WTC11 (cell line): ENCODE results near the gene CCDC3. TPM values are rescaled to one million over a fixed set of nuclear protein-coding genes. Genes with fewer than 3 reads are reported as not detected.

Source experiments
- ATAC-seq: fragments of 200-7000 bp; cut with Tn5 transposase; 2 replicates; pipeline ENCODE4 v1.10.0; 2021; ENCODE audit warnings: mild to moderate bottlenecking, moderate library complexity
- CTCF ChIA-PET: fragments of 300-600 bp; sonication (Branson Sonifier 250); formaldehyde crosslinking; loops from one replicate; lab custom pipeline; 2021; ENCODE audit warnings: antibody characterized with exemption; lab: Charles Lee
- POLR2A ChIA-PET: fragments of 350-600 bp; sonication (Branson Sonifier 250); formaldehyde crosslinking; loops from one replicate; lab custom pipeline; 2021; ENCODE audit warnings: antibody characterized with exemption; lab: Charles Lee
- DNase-seq: peaks from one replicate; pipeline ENCODE4 v3.0.0; 2021; ENCODE audit warnings: low spot score
- H3K27ac Mint-ChIP-seq: 2 replicates; pipeline ENCODE4 v1.8.0; 2021; ENCODE audit warnings: mixed read lengths
- H3K27me3 Mint-ChIP-seq: 2 replicates; pipeline ENCODE4 v1.8.0; 2021; ENCODE audit warnings: low read depth, mild to moderate bottlenecking, moderate library complexity, mixed read lengths
- H3K36me3 Mint-ChIP-seq: 2 replicates; pipeline ENCODE4 v1.8.0; 2021; ENCODE audit warnings: mixed read lengths
- H3K4me1 Mint-ChIP-seq: 2 replicates; pipeline ENCODE4 v1.8.0; 2022; ENCODE audit warnings: mixed read lengths
- H3K4me3 Mint-ChIP-seq: 2 replicates; pipeline ENCODE4 v1.8.0; 2021; ENCODE audit warnings: mild to moderate bottlenecking, moderate library complexity, mixed read lengths
- H3K9me3 Mint-ChIP-seq: 2 replicates; pipeline ENCODE4 v1.8.0; 2021; ENCODE audit warnings: mixed read lengths
- CBFB ChIP-seq: sonication (generic); formaldehyde crosslinking; IDR thresholded peaks from 2 replicates; pipeline ENCODE4 v1.8.1; 2022; ENCODE audit warnings: mild to moderate bottlenecking, low read depth, missing genetic modification reagents
- CREB1 ChIP-seq: sonication (generic); formaldehyde crosslinking; IDR thresholded peaks from 2 replicates; pipeline ENCODE4 v1.8.0; 2023; ENCODE audit warnings: mild to moderate bottlenecking, missing genetic modification reagents
- EMX1 ChIP-seq: fragments of 250-450 bp; sonication (Bioruptor Pico); IDR thresholded peaks from 2 replicates; pipeline ENCODE4 v1.8.0; 2021; ENCODE audit warnings: mild to moderate bottlenecking
- FOXK1 ChIP-seq: sonication (generic); formaldehyde crosslinking; IDR thresholded peaks from 2 replicates; pipeline ENCODE4 v1.8.0; 2022; ENCODE audit warnings: mild to moderate bottlenecking, moderate library complexity, missing genetic modification reagents
- FOXP1 ChIP-seq: sonication (generic); formaldehyde crosslinking; IDR thresholded peaks from 2 replicates; pipeline ENCODE4 v1.8.0; 2022; ENCODE audit warnings: missing genetic modification reagents, mild to moderate bottlenecking, moderate library complexity, borderline replicate concordance
- GABPB1 ChIP-seq: sonication (generic); formaldehyde crosslinking; IDR thresholded peaks from 2 replicates; pipeline ENCODE4 v1.8.1; 2023; ENCODE audit warnings: mild to moderate bottlenecking, missing genetic modification reagents
- JAZF1 ChIP-seq: fragments of 250-450 bp; sonication (Bioruptor Pico); IDR thresholded peaks from 2 replicates; pipeline ENCODE4 v1.9.0; 2021; ENCODE audit warnings: moderate library complexity, mild to moderate bottlenecking, inconsistent platforms
- NR3C1 ChIP-seq: sonication (generic); formaldehyde crosslinking; conservative IDR thresholded peaks from 2 replicates; pipeline ENCODE4 v1.8.1; 2023; ENCODE audit warnings: low read depth, mild to moderate bottlenecking, missing genetic modification reagents
- OVOL2 ChIP-seq: fragments of 250-450 bp; sonication (Bioruptor Pico); IDR thresholded peaks from 2 replicates; pipeline ENCODE4 v1.9.0; 2021; ENCODE audit warnings: mild to moderate bottlenecking, borderline replicate concordance
- PRRX2 ChIP-seq: fragments of 250-450 bp; sonication (Bioruptor Pico); IDR thresholded peaks from 2 replicates; pipeline ENCODE4 v1.8.0; 2021; ENCODE audit warnings: mild to moderate bottlenecking
- RORB ChIP-seq: fragments of 250-450 bp; sonication (Bioruptor Pico); IDR thresholded peaks from 2 replicates; pipeline ENCODE4 v1.9.0; 2021; ENCODE audit warnings: mild to moderate bottlenecking
- SMAD3 ChIP-seq: sonication (generic); formaldehyde crosslinking; IDR thresholded peaks from 2 replicates; pipeline ENCODE4 v1.8.0; 2022; ENCODE audit warnings: missing genetic modification reagents, mild to moderate bottlenecking, borderline replicate concordance
- SMAD4 ChIP-seq: sonication (generic); formaldehyde crosslinking; IDR thresholded peaks from 2 replicates; pipeline ENCODE4 v1.8.0; 2022; ENCODE audit warnings: mild to moderate bottlenecking, missing genetic modification reagents
- TCF7 ChIP-seq: sonication (generic); formaldehyde crosslinking; IDR thresholded peaks from 2 replicates; pipeline ENCODE4 v1.8.0; 2022; ENCODE audit warnings: mild to moderate bottlenecking, low read depth, missing genetic modification reagents, moderate library complexity
- TEAD1 ChIP-seq: sonication (generic); formaldehyde crosslinking; IDR thresholded peaks from 2 replicates; pipeline ENCODE4 v1.8.0; 2022; ENCODE audit warnings: mild to moderate bottlenecking, missing genetic modification reagents
- ZNF138 ChIP-seq: sonication (generic); formaldehyde crosslinking; conservative IDR thresholded peaks from 2 replicates; pipeline ENCODE4 v1.8.1; 2022; ENCODE audit warnings: mild to moderate bottlenecking, moderate library complexity, missing genetic modification reagents
- total RNA-seq: library from RNA; stranded (reverse); gene quantifications from 3 replicates; pipeline ENCODE4 v1.2.3, GENCODE V29; 2021
- TF ChIP-seq, protein P1 (sequence below): sonication (generic); formaldehyde crosslinking; IDR thresholded peaks from 2 replicates; pipeline ENCODE4 v1.8.1; 2023; ENCODE audit warnings: mild to moderate bottlenecking, moderate library complexity, missing genetic modification reagents
- TF ChIP-seq, protein P2 (sequence below): sonication (generic); formaldehyde crosslinking; IDR thresholded peaks from 2 replicates; pipeline ENCODE4 v1.8.1; 2022; ENCODE audit warnings: missing genetic modification reagents, borderline replicate concordance
- TF ChIP-seq, protein P3 (sequence below): sonication (generic); formaldehyde crosslinking; IDR thresholded peaks from 2 replicates; pipeline ENCODE4 v1.8.0; 2022; ENCODE audit warnings: mild to moderate bottlenecking, missing genetic modification reagents
- TF ChIP-seq, protein P4 (sequence below): sonication (generic); formaldehyde crosslinking; IDR thresholded peaks from 2 replicates; pipeline ENCODE4 v1.8.0; 2022; ENCODE audit warnings: missing genetic modification reagents
- TF ChIP-seq, protein P5 (sequence below): fragments of 250-450 bp; sonication (Bioruptor Pico); IDR thresholded peaks from 2 replicates; pipeline ENCODE4 v1.9.0; 2021; ENCODE audit warnings: moderate library complexity, mild to moderate bottlenecking, inconsistent platforms, borderline replicate concordance

The CCDC3 gene
- total RNA-seq, 1 experiment from 2014 or later: 3.5 TPM

DNA sequence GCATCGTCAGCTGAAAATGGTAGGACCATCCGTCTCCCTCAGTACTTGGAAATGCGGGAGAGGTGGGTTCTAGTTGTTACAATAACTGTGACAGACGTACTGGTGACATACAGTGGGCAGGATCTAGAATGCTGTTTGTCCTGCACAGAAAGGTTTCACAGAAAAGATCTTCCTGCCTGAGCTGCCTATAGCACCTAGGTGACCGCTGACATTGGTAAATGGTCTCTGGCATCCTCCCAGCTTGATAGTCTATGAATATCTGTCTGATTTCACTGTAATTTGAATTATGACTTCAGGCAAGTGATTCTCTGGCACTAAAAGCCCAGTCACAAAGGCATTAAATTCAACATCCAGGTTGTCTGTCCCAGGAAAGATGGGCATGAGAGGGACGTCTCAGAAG is 38.2 kb upstream of the CCDC3 start:
- peaks cover 5% of the 10 kb centered on the region for H3K4me1 Mint-ChIP-seq
- no peak for TF ChIP-seq JAZF1 (CRISPR knock-in tag)
- no peak for TF ChIP-seq CBFB (CRISPR knock-in tag)
- TF ChIP-seq, protein P1, sequence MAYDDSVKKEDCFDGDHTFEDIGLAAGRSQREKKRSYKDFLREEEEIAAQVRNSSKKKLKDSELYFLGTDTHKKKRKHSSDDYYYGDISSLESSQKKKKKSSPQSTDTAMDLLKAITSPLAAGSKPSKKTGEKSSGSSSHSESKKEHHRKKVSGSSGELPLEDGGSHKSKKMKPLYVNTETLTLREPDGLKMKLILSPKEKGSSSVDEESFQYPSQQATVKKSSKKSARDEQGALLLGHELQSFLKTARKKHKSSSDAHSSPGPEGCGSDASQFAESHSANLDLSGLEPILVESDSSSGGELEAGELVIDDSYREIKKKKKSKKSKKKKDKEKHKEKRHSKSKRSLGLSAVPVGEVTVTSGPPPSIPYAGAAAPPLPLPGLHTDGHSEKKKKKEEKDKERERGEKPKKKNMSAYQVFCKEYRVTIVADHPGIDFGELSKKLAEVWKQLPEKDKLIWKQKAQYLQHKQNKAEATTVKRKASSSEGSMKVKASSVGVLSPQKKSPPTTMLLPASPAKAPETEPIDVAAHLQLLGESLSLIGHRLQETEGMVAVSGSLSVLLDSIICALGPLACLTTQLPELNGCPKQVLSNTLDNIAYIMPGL (CRISPR knock-in tag): no peak
- TF ChIP-seq, protein P2, sequence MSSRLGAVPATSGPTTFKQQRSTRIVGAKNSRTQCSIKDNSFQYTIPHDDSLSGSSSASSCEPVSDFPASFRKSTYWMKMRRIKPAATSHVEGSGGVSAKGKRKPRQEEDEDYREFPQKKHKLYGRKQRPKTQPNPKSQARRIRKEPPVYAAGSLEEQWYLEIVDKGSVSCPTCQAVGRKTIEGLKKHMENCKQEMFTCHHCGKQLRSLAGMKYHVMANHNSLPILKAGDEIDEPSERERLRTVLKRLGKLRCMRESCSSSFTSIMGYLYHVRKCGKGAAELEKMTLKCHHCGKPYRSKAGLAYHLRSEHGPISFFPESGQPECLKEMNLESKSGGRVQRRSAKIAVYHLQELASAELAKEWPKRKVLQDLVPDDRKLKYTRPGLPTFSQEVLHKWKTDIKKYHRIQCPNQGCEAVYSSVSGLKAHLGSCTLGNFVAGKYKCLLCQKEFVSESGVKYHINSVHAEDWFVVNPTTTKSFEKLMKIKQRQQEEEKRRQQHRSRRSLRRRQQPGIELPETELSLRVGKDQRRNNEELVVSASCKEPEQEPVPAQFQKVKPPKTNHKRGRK (CRISPR knock-in tag): no peak
- no peak for TF ChIP-seq SMAD4 (CRISPR knock-in tag)
- TF ChIP-seq, all 79 proteins: peak for 0
- POLR2A ChIA-PET: interaction anchor here (0.6 kb wide), 1 partner anchor 14 kb away, joined by 11 read pairs; no protein-coding TSS in a partner anchor
- Mint-ChIP-seq H3K9me3 (peaks cover 18% of the 10 kb centered on the region), H3K36me3 (peaks cover 7% of the 10 kb centered on the region), H3K27me3 (no peaks in the 10 kb centered on the region; the same call in 1 of the 2 replicates), H3K4me3 (no peak overlapping the region), H3K27ac (no peak overlapping the region)
- DNase-seq (no peak), ATAC-seq (no peak)
- CTCF ChIA-PET: no interaction called here

DNA sequence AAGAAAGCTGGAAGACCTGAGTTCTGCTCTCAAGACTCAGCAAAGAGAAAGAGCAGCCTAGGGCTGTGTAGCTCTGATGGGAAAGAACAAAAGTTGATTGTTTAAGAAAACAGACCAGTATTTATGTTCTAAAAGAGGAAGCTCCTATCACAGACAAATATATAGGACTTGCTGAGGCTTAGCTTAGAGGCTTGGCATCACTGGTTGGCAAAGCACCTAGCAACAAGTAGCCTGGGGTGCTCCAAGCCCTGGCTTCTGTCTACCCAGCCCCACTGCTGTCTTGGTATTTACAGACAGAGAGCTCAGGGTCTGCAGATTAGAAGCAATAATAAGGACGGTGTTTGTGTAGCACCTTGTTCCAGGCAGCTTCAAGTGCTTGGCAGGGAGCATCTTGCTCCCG is 36.9 kb upstream of the CCDC3 start:
- TF ChIP-seq ZNF138 (no peak), TEAD1 (CRISPR knock-in tag) (no peak), OVOL2 (CRISPR knock-in tag) (no peak), PRRX2 (CRISPR knock-in tag) (no peak), GABPB1 (CRISPR knock-in tag) (no peak), FOXP1 (no peak), FOXK1 (CRISPR knock-in tag) (no peak), NR3C1 (CRISPR knock-in tag) (no peak), CREB1 (no peak), TCF7 (CRISPR knock-in tag) (no peak), SMAD3 (CRISPR knock-in tag) (no peak), EMX1 (CRISPR knock-in tag) (no peak), RORB (no peak)
- TF ChIP-seq, protein P3, sequence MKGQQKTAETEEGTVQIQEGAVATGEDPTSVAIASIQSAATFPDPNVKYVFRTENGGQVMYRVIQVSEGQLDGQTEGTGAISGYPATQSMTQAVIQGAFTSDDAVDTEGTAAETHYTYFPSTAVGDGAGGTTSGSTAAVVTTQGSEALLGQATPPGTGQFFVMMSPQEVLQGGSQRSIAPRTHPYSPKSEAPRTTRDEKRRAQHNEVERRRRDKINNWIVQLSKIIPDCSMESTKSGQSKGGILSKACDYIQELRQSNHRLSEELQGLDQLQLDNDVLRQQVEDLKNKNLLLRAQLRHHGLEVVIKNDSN: no peak
- TF ChIP-seq, protein P4, sequence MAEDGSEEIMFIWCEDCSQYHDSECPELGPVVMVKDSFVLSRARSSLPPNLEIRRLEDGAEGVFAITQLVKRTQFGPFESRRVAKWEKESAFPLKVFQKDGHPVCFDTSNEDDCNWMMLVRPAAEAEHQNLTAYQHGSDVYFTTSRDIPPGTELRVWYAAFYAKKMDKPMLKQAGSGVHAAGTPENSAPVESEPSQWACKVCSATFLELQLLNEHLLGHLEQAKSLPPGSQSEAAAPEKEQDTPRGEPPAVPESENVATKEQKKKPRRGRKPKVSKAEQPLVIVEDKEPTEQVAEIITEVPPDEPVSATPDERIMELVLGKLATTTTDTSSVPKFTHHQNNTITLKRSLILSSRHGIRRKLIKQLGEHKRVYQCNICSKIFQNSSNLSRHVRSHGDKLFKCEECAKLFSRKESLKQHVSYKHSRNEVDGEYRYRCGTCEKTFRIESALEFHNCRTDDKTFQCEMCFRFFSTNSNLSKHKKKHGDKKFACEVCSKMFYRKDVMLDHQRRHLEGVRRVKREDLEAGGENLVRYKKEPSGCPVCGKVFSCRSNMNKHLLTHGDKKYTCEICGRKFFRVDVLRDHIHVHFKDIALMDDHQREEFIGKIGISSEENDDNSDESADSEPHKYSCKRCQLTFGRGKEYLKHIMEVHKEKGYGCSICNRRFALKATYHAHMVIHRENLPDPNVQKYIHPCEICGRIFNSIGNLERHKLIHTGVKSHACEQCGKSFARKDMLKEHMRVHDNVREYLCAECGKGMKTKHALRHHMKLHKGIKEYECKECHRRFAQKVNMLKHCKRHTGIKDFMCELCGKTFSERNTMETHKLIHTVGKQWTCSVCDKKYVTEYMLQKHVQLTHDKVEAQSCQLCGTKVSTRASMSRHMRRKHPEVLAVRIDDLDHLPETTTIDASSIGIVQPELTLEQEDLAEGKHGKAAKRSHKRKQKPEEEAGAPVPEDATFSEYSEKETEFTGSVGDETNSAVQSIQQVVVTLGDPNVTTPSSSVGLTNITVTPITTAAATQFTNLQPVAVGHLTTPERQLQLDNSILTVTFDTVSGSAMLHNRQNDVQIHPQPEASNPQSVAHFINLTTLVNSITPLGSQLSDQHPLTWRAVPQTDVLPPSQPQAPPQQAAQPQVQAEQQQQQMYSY (CRISPR knock-in tag): no peak
- TF ChIP-seq, protein P5, sequence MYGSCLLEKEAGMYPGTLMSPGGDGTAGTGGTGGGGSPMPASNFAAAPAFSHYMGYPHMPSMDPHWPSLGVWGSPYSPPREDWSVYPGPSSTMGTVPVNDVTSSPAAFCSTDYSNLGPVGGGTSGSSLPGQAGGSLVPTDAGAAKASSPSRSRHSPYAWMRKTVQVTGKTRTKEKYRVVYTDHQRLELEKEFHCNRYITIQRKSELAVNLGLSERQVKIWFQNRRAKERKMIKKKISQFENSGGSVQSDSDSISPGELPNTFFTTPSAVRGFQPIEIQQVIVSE: no peak
- ChIA-PET POLR2A (interaction anchor here (0.6 to 0.7 kb wide), 2 partner anchors 9 to 229 kb away, joined by 3 read pairs; no protein-coding TSS in a partner anchor), CTCF (interaction anchor here (1.0 to 1.2 kb wide), 2 partner anchors 9 to 15 kb away, joined by 4 to 5 read pairs; no protein-coding TSS in a partner anchor)
- H3K4me3 Mint-ChIP-seq: no peak overlapping the region
- peaks cover 5% of the 10 kb centered on the region for H3K4me1 Mint-ChIP-seq
- peaks cover 14% of the 10 kb centered on the region; the same call in 1 of the 2 replicates for H3K9me3 Mint-ChIP-seq
- no peaks in the 10 kb centered on the region; the same call in 1 of the 2 replicates for H3K27me3 Mint-ChIP-seq
- ATAC-seq (no peak), DNase-seq (no peak)
- no peak overlapping the region for H3K27ac Mint-ChIP-seq
- no peaks in the 10 kb centered on the region for H3K36me3 Mint-ChIP-seq
